Measurements from ENCODE around the gene BAHCC1. TPM values are rescaled to one million over a fixed set of nuclear protein-coding genes. Genes with fewer than 3 reads are reported as not detected.

BAHCC1 gene
- polyA plus RNA-seq, 1 experiment, result 3.1 TPM

DNA sequence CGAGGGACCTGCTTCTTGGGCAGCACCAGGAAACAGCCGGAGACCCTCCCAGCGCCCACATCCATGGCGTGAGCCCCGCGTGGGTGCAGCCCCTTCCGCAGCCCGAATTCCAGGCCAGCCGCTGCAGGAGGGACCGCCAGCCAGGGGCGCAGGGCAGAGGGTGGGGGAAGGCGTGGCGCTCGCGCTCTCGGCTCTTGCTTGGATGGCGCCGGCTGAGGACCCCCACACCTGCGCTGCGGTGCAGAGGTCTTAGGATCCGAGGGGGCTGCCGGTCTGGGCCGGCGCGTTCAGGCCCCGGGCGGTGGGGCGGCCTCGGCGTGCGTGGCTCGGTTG is 88.6 kb downstream of the BAHCC1 start:
- TF ChIP-seq CTCF (IDR thresholded peaks at IDR 0.05; ENCODE audit: insufficient read depth, low read depth, low read length), result no peak
- Histone ChIP-seq H3K27me3 (ENCODE audit: control insufficient read depth, insufficient read depth, low read length) (no peaks in the 10 kb centered on the region; the same call in 1 of the 2 replicates), H3K4me3 (ENCODE audit: low read depth, low read length) (0 out of 2 replicates have a peak overlapping the region, but pooled peaks have one; percentile 2), H3K36me3 (ENCODE audit: control insufficient read depth, insufficient read depth, low read length) (no peaks in the 10 kb centered on the region)
- ChIA-PET CTCF (interaction anchor here (0.6 to 2.1 kb wide), 14 partner anchors 11 to 341 kb away, joined by 3 to 47 read pairs (median 6); partner anchors contain the start of genes BAHCC1, NDUFAF8 and TEPSIN), POLR2A (no interaction called here)
- DNase-seq (ENCODE audit: low read depth), result no peak

DNA sequence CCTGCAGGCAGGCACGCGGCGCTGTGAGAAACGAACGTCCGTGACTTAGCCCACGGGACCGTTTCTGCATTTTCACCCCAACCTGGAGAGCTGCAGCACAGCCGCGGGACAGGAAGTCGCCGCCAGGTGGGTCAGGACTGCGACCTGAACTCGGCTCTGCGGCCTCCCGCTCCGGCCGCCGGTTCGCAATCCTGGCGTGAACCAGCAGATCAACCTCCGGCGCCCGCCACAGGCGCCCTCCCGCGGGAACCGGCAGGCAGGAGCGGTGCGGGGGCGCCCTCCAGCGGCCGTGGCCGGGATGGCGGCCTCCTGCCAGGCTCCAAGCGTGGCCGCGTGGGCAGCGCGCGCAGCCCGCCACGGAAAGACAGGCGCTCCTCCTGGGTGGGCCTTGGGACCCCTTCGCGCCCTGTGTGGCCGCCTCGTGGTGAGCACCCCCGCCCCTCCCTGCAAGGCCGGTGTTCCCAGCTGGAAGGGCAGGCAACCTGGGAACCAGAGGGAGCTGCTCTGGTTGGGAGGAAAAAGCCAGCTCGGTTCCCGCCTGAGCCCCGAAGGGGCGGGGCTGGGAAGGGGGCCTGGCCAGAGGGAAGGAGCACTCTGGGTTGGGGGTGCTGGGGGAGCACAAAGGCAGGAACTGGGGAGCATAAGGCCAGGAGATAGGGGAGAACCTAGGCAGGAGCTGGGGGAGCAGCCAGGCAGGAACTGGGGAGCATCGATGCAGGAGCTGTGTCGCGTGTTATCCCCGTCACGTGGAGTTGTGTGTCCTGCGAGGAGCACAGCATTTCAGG is 89.1 kb downstream of the BAHCC1 start:
- no peaks in the 10 kb centered on the region for H3K36me3 ChIP-seq (ENCODE audit: control insufficient read depth, insufficient read depth, low read length)
- ChIA-PET CTCF (interaction anchor here (0.6 to 2.1 kb wide), 42 partner anchors 10 to 495 kb away, joined by 3 to 47 read pairs (median 4); partner anchors contain the start of genes BAHCC1, NDUFAF8, SLC38A10 and TEPSIN), POLR2A (interaction anchor here (0.6 kb wide), 1 partner anchor 10 kb away, joined by 4 read pairs; no protein-coding TSS in a partner anchor)
- TF ChIP-seq CTCF (IDR thresholded peaks at IDR 0.05; ENCODE audit: insufficient read depth, low read depth, low read length), result peak; percentile 36; the same call in 1 of the 2 replicates
- H3K27me3 ChIP-seq (ENCODE audit: control insufficient read depth, insufficient read depth, low read length), result no peaks in the 10 kb centered on the region; the same call in 1 of the 2 replicates
- peak overlapping the region; percentile 40 for H3K4me3 ChIP-seq (ENCODE audit: low read depth, low read length)
- DNase-seq (ENCODE audit: low read depth), result no peak

GRCh38 chr17:81486199-81486810 is 91.0 kb downstream of the BAHCC1 start:
- Histone ChIP-seq H3K27me3 (ENCODE audit: control insufficient read depth, insufficient read depth, low read length) (no peaks in the 10 kb centered on the region), H3K4me3 (ENCODE audit: low read depth, low read length) (no peak overlapping the region), H3K36me3 (ENCODE audit: control insufficient read depth, insufficient read depth, low read length) (no peaks in the 10 kb centered on the region)
- TF ChIP-seq CTCF (IDR thresholded peaks at IDR 0.05; ENCODE audit: insufficient read depth, low read depth, low read length), result no peak
- ChIA-PET CTCF (interaction anchor here (1.9 kb wide), 1 partner anchor 195 kb away, joined by 15 read pairs; no protein-coding TSS in a partner anchor), POLR2A (no interaction called here)
- no peak for DNase-seq (ENCODE audit: low read depth)

GRCh38 chr17:81487089-81487486 is 91.8 kb downstream of the BAHCC1 start:
- no peak for DNase-seq (ENCODE audit: low read depth)
- POLR2A ChIA-PET, result no interaction called here
- Histone ChIP-seq H3K36me3 (ENCODE audit: control insufficient read depth, insufficient read depth, low read length) (no peaks in the 10 kb centered on the region), H3K27me3 (ENCODE audit: control insufficient read depth, insufficient read depth, low read length) (no peaks in the 10 kb centered on the region; the same call in 1 of the 2 replicates), H3K4me3 (ENCODE audit: low read depth, low read length) (no peak overlapping the region)
- TF ChIP-seq CTCF (IDR thresholded peaks at IDR 0.05; ENCODE audit: insufficient read depth, low read depth, low read length), result no peak
- CTCF ChIA-PET, result interaction anchor here (1.2 kb wide), 1 partner anchor 232 kb away, joined by 4 read pairs; no protein-coding TSS in a partner anchor

Measured in BJ (cell line).